ENCODE results near the gene ASS1. TPM values are rescaled to one million over a fixed set of nuclear protein-coding genes. Genes with fewer than 3 reads are reported as not detected.
A peak's percentile ranks its signal among the peaks of the same experiment; 100 is the strongest.

The ASS1 gene
- total RNA-seq (2021) (5.8 and 14.4 TPM in 2 replicates), Bru-seq, nascent RNA (percentile 28 among the genes with signal in this experiment), BruChase-seq, experiment 1, labeled RNA remaining after a 2-hour chase (percentile 25 among the genes with signal in this experiment), BruChase-seq, experiment 2, labeled RNA remaining after a 6-hour chase (percentile 24 among the genes with signal in this experiment)
- long read RNA-seq, transcript ASS1-201 (15 exons, 1,564 nt), result major isoform, 11 of 14 reads
- long read RNA-seq, partial matches to known transcripts, result 1 of 14 reads
- long read RNA-seq, other reads (novel, unspliced or antisense), result 2 of 14 reads

DNA sequence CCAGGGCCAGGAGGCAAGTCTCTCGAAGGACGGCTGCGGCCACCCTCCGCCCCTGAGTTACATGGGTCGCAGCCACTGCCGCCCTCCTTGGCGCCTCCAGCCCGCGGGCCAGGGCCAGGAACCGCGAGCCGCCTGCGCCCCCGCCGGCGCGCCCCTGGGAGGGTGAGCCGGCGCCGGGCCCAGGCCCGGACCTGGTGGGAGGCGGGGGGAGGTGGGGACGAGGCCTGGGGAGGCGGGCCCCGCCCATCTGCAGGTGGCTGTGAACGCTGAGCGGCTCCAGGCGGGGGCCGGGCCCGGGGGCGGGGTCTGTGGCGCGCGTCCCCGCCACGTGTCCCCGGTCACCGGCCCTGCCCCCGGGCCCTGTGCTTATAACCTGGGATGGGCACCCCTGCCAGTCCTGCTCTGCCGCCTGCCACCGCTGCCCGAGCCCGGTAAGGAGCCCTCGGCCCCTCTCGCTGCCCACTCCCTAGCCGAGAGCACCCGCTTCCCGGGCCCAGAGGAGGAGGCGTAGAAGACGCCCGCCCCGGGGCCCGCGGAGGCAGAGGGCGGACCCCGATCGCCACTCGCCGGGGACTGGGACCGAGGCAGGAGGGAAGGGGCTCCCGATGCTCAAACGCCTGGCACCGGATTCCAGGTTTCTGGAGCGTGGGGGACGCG is at the start of gene ASS1:
ASS1 (plus strand) TSS at position 397 of the 657 bp plus-strand sequence. CDS start 7,268 bp downstream, outside the sequence.
- CTCF ChIA-PET, result no interaction called here
- H3K4me1 ChIP-seq (ENCODE audit: insufficient read depth, low read length, poor library complexity, severe bottlenecking), result peaks cover 41% of the 10 kb centered on the region
- POLR2A ChIA-PET (ENCODE audit: low non-redundant PET), result no interaction called here
- H3K27me3 ChIP-seq (replicated peaks; ENCODE audit: insufficient read depth, low read depth, low read length, poor library complexity), result no peaks in the 10 kb centered on the region
- H3K4me3 ChIP-seq (ENCODE audit: low read depth, low read length, poor library complexity, severe bottlenecking), result peak within 1 kb of the TSS; percentile 46
- H3K27ac ChIP-seq (ENCODE audit: low read depth, low read length, poor library complexity, severe bottlenecking), result peak within 1 kb of the TSS; percentile 16
- no peak for DNase-seq (ENCODE audit: low spot score)
- BruUV-seq (replicated peaks), result no TSS peak
- TF ChIP-seq, protein P1, sequence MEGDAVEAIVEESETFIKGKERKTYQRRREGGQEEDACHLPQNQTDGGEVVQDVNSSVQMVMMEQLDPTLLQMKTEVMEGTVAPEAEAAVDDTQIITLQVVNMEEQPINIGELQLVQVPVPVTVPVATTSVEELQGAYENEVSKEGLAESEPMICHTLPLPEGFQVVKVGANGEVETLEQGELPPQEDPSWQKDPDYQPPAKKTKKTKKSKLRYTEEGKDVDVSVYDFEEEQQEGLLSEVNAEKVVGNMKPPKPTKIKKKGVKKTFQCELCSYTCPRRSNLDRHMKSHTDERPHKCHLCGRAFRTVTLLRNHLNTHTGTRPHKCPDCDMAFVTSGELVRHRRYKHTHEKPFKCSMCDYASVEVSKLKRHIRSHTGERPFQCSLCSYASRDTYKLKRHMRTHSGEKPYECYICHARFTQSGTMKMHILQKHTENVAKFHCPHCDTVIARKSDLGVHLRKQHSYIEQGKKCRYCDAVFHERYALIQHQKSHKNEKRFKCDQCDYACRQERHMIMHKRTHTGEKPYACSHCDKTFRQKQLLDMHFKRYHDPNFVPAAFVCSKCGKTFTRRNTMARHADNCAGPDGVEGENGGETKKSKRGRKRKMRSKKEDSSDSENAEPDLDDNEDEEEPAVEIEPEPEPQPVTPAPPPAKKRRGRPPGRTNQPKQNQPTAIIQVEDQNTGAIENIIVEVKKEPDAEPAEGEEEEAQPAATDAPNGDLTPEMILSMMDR (conservative IDR thresholded peaks at IDR 0.05; ENCODE audit: low read depth, low read length), result no peak
- TF ChIP-seq EZH2 (IDR thresholded peaks at IDR 0.05; ENCODE audit: borderline replicate concordance, low read depth, low read length, poor library complexity, severe bottlenecking), result no peak
- peaks cover 8% of the 10 kb centered on the region for H3K9me3 ChIP-seq (ENCODE audit: low read depth, low read length, poor library complexity, severe bottlenecking)
- no peaks in the 10 kb centered on the region for H3K36me3 ChIP-seq (ENCODE audit: insufficient read depth, low read length, poor library complexity, severe bottlenecking)
- intact Hi-C loops (cut with micrococcal nuclease; ENCODE audit: unreplicated experiment), result no loop called here

- no peak overlapping the region for H3K4me3 ChIP-seq (ENCODE audit: low read depth, low read length, poor library complexity, severe bottlenecking)
- DNase-seq (ENCODE audit: low spot score), result no peak
- H3K9me3 ChIP-seq (ENCODE audit: low read depth, low read length, poor library complexity, severe bottlenecking), result no peaks in the 10 kb centered on the region
- H3K4me1 ChIP-seq (ENCODE audit: insufficient read depth, low read length, poor library complexity, severe bottlenecking), result no peaks in the 10 kb centered on the region
- H3K27ac ChIP-seq (ENCODE audit: low read depth, low read length, poor library complexity, severe bottlenecking), result no peak overlapping the region
- H3K36me3 ChIP-seq (ENCODE audit: insufficient read depth, low read length, poor library complexity, severe bottlenecking), result no peaks in the 10 kb centered on the region
- TF ChIP-seq, protein P1 (conservative IDR thresholded peaks at IDR 0.05; ENCODE audit: low read depth, low read length), result no peak
- no peak for TF ChIP-seq EZH2 (IDR thresholded peaks at IDR 0.05; ENCODE audit: borderline replicate concordance, low read depth, low read length, poor library complexity, severe bottlenecking)
- no peaks in the 10 kb centered on the region for H3K27me3 ChIP-seq (replicated peaks; ENCODE audit: insufficient read depth, low read depth, low read length, poor library complexity)
- POLR2A ChIA-PET (ENCODE audit: low non-redundant PET), result no interaction called here
- no TSS peak for BruUV-seq (replicated peaks)
- CTCF ChIA-PET, result interaction anchor here (0.5 kb wide), 1 partner anchor 579 kb away, joined by 11 read pairs; no protein-coding TSS in a partner anchor
- intact Hi-C loops (cut with micrococcal nuclease; ENCODE audit: unreplicated experiment), result no loop called here
Observed at GRCh38 chr9:130395810-130396435, 48.8 kb upstream of the ASS1 start.

- no peaks in the 10 kb centered on the region for H3K9me3 ChIP-seq (ENCODE audit: low read depth, low read length, poor library complexity, severe bottlenecking)
- H3K4me3 ChIP-seq (ENCODE audit: low read depth, low read length, poor library complexity, severe bottlenecking), result no peak overlapping the region
- CTCF ChIA-PET, result no interaction called here
- no peaks in the 10 kb centered on the region for H3K4me1 ChIP-seq (ENCODE audit: insufficient read depth, low read length, poor library complexity, severe bottlenecking)
- POLR2A ChIA-PET (ENCODE audit: low non-redundant PET), result no interaction called here
- intact Hi-C loops (cut with micrococcal nuclease; ENCODE audit: unreplicated experiment), result no loop called here
- DNase-seq (ENCODE audit: low spot score), result no peak
- no TSS peak for BruUV-seq (replicated peaks)
- H3K27ac ChIP-seq (ENCODE audit: low read depth, low read length, poor library complexity, severe bottlenecking), result no peak overlapping the region
- H3K27me3 ChIP-seq (replicated peaks; ENCODE audit: insufficient read depth, low read depth, low read length, poor library complexity), result no peaks in the 10 kb centered on the region
- TF ChIP-seq, protein P1 (conservative IDR thresholded peaks at IDR 0.05; ENCODE audit: low read depth, low read length), result no peak
- TF ChIP-seq EZH2 (IDR thresholded peaks at IDR 0.05; ENCODE audit: borderline replicate concordance, low read depth, low read length, poor library complexity, severe bottlenecking), result no peak
- no peaks in the 10 kb centered on the region for H3K36me3 ChIP-seq (ENCODE audit: insufficient read depth, low read length, poor library complexity, severe bottlenecking)
Observed at GRCh38 chr9:130396581-130396980, 48.2 kb upstream of the ASS1 start.
